Hematopoietic multipotent progenitor cell (in vitro differentiated cells): ENCODE measurements around the gene FBXL17. TPM values are rescaled to one million over a fixed set of nuclear protein-coding genes. Genes with fewer than 3 reads are reported as not detected.

Experiments used
- DNase-seq, 3 donors: peaks; one replicate each; pipeline ENCODE4 v3.0.0-alpha.2; 2011 to 2015; ENCODE audit warnings: low read depth in 2 of 3, low spot score in 2 of 3
- total RNA-seq: library from RNA; depleted of rRNA; stranded (reverse); fragments of >200 nt; gene quantifications from one replicate; pipeline ENCODE4 v1.2.3, GENCODE V29; 2012

FBXL17 gene
- total RNA-seq, 1 donor, result 9.4 TPM

DNA sequence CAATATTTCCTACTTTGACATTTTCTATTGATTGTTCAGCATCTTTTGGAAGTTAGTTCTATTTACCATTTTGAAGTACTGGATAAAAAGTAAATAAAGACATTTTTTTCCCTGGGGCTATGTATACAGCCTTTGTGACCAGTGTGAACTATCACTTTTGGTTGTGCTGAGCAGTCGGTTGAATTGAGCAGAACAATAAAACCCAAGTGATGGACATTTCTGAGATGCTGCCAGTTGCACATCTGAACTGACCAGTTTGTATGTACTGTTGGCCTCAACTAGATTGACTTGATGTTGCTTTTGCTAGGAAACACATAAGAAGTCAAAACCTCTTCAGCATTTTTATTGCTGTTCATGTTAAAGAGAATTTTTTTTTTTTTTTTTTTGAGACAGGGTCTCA, 451.0 kb downstream of the FBXL17 start:
- DNase-seq, result no peak

- no peak for DNase-seq
Observed at GRCh38 chr5:107930092-107930491, 451.8 kb downstream of the FBXL17 start.

DNA sequence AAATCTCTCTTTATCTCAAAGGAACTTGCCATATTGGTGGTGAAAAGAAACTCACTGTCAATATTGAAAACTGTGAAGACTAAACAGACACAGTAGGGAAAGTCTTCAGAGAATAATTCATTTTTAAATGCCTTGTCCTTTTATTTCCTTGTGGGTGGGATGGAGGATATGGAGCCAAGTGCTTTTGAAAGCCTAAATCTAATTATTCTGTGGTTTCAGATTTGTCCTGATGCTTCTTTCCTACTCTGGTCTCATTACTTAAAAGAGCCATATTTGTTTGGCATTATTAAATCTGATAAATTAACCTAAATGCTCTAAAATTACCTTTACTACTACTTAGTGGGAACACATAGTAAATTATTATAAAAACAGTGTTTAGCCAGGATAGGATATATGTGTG, 452.8 kb downstream of the FBXL17 start:
- no peak for DNase-seq

GRCh38 chr5:107926121-107926520, 455.8 kb downstream of the FBXL17 start:
- DNase-seq, result no peak

DNA sequence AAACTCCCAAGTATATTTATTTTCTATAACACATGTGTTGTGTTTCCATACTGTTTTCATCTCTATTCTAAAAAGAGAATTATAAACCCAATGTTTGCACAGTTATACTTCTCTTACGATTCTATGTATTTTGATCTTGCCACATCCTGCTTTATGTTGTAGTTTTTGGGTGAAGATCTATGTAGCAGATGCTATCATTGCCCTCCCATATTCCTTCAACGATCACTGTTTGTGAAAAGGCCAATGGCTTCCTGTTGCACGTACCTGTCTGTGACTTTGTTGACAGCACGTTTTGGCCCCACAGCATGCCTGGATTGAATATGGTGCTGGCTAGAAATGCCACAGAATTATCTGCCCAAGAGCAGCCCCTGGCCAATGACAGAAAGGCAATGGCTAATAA, 456.7 kb downstream of the FBXL17 start:
- DNase-seq, result no peak

DNA sequence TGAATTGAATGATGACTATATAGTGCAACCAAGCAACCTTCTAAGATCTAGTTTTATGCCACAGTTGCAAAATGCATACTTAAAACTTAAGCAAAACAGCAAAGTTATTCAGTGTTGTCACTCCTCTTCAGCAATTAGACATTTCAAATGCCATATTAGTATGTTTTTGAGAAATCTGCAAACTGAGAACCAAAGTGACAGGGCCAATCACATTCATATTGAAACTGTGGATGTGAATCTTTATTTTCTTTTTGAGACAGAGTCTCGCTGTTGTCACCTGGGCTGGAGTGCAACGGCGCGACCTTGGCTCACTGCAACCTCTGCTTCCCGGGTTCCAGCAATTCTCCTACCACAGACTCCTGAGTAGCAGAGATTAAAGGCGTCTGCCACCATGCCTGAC, 461.9 kb downstream of the FBXL17 start:
- no peak for DNase-seq

DNA sequence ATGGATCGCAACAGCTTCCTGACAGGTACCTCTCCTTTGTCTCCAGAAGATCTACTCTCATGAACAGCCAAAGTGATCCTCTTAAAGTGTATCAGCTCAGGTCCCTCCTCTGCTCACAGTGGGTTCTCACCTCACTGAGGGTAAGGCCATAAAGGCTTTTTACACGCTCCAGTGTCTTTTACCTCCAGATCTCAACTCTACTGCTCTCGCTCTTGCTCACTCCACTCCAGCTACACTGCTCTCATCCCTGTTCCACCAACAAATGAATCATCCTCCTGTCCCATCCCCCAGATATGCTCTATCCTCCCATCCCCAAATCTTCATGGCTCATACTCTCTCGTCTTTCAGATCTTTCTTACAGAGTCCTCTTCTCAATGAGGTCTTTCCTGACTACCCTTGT, 462.5 kb downstream of the FBXL17 start:
- DNase-seq, result no peak

DNA sequence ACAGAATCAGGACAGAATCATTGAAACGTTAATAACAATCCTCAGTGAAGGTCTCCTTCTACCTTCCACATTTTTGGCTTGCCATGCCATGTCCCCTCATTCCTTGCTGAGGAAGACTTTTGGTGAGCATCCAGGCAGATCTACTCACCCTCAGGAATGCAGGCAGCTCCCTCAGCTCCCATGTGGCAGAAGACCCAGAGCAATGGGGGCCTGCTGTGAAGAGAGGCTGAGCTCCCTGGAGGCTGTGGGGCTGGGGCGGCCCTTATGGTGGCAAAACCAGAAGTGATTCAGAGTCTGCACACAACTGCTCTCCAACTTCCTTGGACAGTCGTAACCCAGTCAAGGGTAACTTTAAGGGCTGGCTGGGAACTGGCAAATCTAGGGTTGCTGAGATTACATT, 463.9 kb downstream of the FBXL17 start:
- no peak for DNase-seq

DNA sequence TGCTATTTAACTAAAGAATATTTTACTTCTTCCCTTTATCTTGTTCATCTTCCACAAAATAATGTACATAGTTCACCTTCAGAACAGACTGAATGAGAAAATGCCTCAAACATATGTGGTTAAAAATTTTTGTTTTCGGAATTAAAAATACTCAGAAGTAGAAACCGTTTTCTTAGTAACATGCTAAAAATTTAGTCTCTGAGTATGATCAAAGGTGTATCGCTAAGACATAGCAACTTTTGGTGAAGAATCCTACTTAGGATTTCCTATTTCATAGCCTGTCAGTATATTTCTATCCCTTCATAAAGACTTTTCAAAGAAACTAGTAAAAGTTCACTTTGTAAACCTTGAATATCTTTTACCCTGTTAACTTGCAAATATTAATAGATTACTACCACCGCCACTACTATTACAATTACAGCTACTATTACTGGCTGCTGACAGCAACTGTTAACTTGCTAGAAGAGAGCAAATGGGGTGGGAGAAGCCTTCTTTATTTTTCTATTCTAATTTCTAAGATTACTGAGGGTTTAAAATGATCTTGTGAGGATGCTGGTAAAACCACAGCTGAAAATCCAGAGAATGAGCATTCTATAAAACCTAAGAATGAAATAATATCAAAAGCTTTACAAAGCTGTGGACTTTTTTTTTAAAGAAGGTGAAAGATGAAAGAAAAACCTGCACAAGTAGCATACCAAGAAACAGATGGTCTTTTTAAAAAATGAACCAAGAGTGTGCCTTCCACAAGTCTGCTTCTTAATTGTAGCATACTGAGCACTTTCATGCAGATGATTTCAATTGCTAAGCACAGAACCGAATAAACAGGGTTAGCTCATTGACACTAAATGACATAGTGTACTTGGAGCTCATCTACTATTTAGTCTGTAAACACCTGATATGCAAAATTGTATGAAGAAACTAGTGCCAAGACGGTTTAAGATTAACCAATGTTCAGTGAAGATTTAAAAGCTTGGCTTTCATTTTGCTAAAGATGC, 464.9 kb downstream of the FBXL17 start:
- DNase-seq, result no peak

DNA sequence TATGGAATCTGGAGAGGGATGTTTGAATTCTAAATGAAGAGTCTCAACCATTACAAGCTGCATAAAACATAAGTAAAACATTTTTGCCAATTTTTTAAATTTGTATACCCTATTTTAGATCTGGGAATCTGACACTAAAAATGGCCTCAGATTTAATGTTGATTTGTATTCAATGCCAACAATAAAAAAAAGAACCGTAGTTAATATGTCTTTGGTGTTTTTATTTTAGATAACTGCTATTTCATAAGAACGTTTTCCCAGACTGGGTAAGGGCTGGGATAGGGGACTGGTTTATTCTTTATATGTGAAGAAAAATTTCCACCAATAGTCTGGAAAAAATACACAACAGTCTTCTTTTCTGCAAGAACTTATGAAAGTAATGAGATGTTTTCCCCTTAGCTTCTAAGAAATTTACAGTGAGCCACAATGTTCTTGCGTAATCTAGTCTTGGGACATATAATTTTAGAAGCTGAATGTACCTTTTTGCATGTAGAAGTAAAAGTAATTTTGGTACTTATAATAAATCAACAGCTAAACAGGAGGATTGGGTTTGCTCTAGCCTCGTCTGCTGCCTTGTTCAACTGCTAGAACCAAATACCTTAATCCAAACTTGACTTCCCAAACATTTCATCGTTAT, 466.6 kb downstream of the FBXL17 start:
- no peak for DNase-seq

DNA sequence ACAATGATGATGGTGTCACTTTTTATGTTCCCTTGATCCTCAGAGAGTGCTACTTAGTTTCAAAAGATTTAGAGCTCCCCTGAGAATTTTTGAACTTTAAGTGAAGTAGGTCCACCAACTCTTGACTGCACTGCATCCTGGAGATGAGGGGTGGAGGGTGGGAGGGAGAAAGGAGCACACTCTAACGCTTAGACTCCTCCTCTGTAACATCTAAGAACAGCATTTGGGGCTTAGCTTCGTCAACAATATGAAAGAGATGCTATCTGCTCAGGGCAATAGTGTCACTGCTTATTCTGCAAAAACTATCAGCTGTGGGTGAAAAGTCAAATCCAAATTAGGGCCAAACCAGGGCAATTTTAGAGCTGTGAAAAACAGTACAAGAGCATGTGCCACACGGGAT, 468.4 kb downstream of the FBXL17 start:
- DNase-seq, result no peak

DNA sequence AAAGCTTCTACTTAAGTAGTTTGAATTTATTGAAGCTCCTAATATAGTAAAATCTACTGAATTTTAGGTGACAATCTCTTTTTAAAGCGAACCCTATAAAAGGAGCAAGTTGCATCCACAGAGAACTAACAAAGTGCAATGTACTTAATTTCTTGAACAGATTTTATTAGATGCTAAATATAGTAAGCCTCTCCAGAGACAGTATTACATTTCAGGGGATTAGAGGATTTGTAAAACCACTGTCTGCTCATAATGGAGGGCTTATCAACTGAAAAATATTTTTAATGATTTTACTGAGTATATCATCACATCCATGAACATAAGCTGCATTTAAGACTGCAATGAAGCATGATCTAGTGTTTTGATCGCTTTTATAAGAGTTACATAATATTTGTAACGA, 481.2 kb downstream of the FBXL17 start:
- DNase-seq, result no peak

DNA sequence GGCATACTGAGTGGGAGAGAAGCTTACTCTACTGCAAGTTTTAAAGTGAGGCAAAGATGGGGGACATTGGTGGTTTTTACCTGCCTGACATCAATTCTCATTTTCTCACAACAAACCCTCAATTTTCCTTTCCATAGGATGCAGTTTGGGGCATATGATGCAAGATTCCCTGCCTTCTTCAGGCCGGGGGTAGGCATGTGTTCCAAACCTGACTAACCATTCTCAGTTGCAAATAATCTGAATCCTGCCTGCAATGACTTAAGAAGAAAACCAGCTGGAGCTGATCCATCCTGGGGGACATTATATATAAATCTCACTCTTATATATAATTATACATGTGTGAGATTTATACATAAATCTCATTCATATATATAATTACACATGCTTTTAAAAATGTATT, 487.5 kb downstream of the FBXL17 start:
- DNase-seq, result no peak

GRCh38 chr5:107893642-107894041, 488.3 kb downstream of the FBXL17 start:
- DNase-seq, result no peak

GRCh38 chr5:107889387-107889786, 492.5 kb downstream of the FBXL17 start:
- DNase-seq, result no peak

GRCh38 chr5:107888541-107888940, 493.4 kb downstream of the FBXL17 start:
- no peak for DNase-seq

GRCh38 chr5:107887166-107887943, 494.5 kb downstream of the FBXL17 start:
- no peak for DNase-seq

DNA sequence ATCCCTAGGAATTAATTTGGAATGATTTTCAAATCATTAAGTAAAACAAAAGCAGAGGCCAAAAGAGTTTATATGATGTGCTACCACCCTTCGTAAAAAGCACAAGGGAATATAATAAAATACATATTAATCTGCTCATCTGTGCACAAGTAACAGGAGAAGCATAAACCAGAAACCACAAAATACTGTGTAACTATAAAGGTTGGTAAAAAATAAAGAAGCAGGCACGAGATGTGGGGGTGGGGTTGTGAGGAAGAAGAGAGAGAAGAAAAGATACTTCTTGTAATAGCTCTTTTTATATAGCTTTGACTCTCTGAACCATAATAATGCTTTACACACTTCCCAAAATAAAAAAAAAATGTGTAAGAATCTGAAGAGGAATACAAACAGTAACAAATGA, 496.3 kb downstream of the FBXL17 start:
- no peak for DNase-seq

GRCh38 chr5:107884871-107885270, 497.0 kb downstream of the FBXL17 start:
- no peak for DNase-seq

DNA sequence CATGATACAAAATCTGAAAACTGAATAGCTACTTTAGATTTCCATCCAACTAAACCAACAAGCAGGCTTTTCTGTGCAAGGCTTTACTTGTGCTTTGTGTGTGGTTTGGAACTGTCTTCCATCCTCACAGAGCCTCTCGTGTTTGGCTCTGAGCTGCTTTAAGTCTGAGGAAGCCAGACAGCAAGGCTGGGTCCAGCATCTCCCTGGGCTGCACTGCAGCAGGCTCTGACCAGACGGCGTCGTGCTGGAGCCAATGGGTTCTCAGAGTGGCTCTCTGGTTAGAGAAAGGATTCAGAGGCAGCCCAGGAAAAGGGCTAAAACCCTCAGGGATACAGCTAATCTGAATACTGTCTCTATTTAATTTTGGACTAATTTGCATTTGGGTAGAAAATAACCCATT, 503.2 kb downstream of the FBXL17 start:
- DNase-seq, result no peak

GRCh38 chr5:107876906-107877305, 505.0 kb downstream of the FBXL17 start:
- no peak for DNase-seq
